Measurements from ENCODE around the gene TTC7B.

The TTC7B gene

DNA sequence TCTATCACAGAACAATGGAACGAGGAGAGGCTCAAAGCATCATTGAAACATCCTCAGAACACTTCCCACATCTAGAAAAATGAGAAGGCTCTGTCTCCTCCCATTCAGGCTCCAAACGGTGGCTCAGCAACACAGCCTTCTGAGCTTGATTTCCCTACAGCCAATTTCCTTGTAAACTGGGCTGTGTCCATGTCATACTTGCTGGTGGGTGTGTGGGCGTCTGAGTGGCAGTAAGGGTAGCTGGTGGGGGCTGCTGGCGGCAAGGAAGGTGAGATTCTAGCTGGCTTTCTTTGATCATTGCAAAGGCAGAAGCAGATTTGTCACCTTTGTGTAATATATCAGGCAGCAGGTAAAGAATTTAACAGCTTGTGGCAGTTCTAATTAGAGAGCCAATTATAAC, 255.7 kb downstream of the TTC7B start:
- Mint-ChIP-seq H3K36me3 (ENCODE audit: low read depth) (no peaks in the 10 kb centered on the region), H3K4me1 (ENCODE audit: low read depth) (no peaks in the 10 kb centered on the region), H3K9me3 (no peaks in the 10 kb centered on the region), H3K27ac (no peak overlapping the region), H3K4me3 (no peak overlapping the region), H3K27me3 (no peaks in the 10 kb centered on the region)
- no peak for DNase-seq

DNA sequence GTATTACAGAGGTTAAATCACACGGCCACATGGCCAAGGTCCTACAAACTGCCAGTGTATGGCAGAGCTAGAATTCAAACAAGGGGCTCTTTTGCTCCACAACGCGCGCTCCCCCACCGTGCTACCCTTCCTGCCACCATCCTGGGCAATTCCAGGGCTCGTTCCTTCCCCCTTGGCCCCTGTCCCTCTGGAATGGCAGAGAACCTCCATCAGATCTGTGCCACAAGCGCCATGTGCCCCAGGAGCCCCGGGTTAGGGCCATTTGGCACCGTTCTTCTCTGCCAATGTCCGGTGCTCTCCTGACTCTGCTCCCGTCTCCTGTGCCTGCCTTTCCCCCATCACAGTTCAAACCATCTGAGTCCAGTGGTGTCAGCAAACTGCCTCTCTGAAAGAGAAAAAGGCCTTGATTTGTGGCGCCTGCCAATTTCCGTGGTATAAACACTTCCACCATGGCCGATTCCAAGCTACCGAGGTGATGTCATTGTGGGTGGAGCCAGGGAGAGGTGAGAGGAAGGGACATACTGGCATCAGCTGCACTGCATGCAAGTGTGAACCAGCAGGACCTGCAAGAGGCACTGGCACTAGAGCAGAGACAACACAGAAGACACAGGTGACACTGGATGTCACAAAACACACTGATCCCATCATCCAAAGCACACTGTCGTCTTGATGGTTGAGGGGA, 256.3 kb downstream of the TTC7B start:
- Mint-ChIP-seq H3K9me3 (no peaks in the 10 kb centered on the region), H3K4me3 (no peak overlapping the region), H3K27ac (no peak overlapping the region), H3K4me1 (ENCODE audit: low read depth) (no peaks in the 10 kb centered on the region), H3K27me3 (no peaks in the 10 kb centered on the region), H3K36me3 (ENCODE audit: low read depth) (no peaks in the 10 kb centered on the region)
- DNase-seq: no peak

DNA sequence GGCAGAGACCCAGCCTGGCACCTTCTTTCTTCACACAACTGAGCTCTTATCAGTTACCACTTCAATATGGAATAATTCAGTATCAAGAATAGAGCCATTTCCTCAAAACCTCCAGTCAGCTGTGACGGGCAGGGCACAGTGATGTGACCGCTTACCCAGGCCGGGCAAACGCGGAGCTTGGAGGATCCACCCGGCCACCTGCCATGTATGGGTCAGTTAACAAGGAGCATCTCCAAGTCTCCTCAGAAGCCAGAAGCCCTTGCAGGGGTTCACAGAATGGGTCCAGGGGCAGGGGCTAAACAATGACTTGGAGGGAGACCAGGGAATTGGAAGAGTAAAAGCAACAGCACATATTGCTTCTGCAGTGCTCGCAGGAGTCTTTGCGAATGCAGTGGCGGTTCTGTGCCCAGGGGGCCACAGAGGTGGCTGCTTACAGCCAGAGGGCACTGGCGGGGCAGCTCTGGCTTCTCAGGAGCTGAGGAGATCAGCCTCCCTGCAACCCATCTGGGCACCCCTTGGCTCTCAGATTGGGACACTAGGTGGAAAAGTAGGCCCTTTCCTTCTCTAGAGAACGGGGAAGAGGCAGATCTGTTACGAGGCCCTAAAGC, 257.1 kb downstream of the TTC7B start:
- Mint-ChIP-seq H3K27ac (no peak overlapping the region), H3K36me3 (ENCODE audit: low read depth) (no peaks in the 10 kb centered on the region), H3K4me3 (no peak overlapping the region), H3K4me1 (ENCODE audit: low read depth) (no peaks in the 10 kb centered on the region), H3K27me3 (no peaks in the 10 kb centered on the region), H3K9me3 (no peaks in the 10 kb centered on the region)
- DNase-seq: no peak

DNA sequence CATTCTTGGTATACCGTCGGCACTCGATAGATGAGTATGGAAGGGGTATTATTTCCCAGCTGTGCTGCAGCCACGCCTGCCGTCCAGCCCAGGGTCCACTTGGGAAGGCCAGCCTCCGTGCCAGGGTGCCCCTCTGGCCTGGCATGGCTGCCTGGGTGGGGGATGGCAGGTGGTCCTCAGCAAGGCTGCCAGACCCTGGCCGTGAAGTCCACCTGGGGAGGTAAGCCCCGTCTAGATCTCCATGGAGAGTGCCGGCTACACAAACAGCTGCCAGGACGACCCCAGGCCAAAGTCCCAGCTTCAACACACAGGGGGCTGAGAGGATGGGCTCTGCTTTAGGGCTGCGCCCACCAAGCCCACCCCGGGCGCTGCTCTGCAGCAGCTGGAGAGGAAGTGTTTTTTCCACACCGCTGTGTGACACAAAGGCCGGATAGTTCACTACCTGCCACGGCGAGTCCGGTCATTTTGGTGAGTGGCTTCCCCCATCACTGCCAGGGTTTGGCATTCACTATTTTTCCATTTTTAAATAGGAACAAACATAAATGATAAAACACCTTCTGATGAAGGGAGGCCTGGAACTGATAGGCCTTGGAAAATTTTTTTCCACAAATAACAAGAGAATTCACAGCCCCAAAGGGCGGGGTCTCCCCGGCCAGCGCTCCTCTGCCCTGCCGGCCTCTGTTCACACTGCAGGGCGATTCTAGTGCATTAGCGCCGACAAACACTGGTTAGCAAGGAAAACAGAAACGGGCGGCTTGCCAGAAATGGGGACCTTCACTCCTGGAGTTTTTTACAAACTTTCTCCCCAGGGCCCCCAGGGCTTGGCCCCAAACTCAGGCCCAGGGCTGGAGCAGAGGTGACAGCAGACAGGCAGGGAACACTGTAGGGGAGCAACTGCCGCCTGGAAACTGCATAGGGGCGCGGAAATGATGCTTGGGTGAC, 257.9 kb downstream of the TTC7B start:
- DNase-seq: no peak
- H3K4me3 Mint-ChIP-seq: no peak overlapping the region
- H3K36me3 Mint-ChIP-seq (ENCODE audit: low read depth): no peaks in the 10 kb centered on the region
- H3K9me3 Mint-ChIP-seq: no peaks in the 10 kb centered on the region
- no peaks in the 10 kb centered on the region for H3K27me3 Mint-ChIP-seq
- H3K27ac Mint-ChIP-seq: no peak overlapping the region
- H3K4me1 Mint-ChIP-seq (ENCODE audit: low read depth): no peaks in the 10 kb centered on the region

GRCh38 chr14:90557516-90557915, 258.7 kb downstream of the TTC7B start:
- H3K36me3 Mint-ChIP-seq (ENCODE audit: low read depth): no peaks in the 10 kb centered on the region
- no peak overlapping the region for H3K4me3 Mint-ChIP-seq
- no peak for DNase-seq
- H3K4me1 Mint-ChIP-seq (ENCODE audit: low read depth): no peaks in the 10 kb centered on the region
- H3K9me3 Mint-ChIP-seq: no peaks in the 10 kb centered on the region
- H3K27ac Mint-ChIP-seq: no peak overlapping the region
- H3K27me3 Mint-ChIP-seq: no peaks in the 10 kb centered on the region

- Mint-ChIP-seq H3K4me3 (no peak overlapping the region), H3K36me3 (ENCODE audit: low read depth) (no peaks in the 10 kb centered on the region), H3K27ac (no peak overlapping the region), H3K4me1 (ENCODE audit: low read depth) (no peaks in the 10 kb centered on the region), H3K27me3 (no peaks in the 10 kb centered on the region), H3K9me3 (no peaks in the 10 kb centered on the region)
- DNase-seq: no peak
Measured at GRCh38 chr14:90556666-90557450, 259.4 kb downstream of the TTC7B start.

DNA sequence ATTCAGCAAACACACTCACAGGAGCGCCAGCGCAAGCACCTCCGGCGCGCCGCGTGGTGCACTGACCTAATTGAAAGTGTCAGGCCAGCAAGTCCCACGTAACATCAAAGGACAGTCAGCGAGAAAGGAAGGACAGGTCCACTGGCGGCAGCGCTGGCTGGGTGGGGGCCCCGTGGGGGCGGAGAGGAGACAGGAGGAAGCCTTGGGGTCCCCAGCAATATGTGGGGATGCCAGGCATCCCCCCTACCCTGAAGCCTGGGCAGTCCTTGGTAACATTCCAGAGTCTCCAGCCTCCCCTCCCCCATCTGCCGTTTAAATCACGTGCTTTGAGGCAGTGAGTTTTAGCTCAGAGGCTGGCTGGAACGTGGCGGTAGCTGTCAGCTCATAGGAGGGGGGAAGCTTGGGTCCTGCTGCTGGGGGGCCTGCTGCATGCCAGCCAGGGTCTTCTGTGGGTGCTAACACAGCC, 260.2 kb downstream of the TTC7B start:
- Mint-ChIP-seq H3K27me3 (no peaks in the 10 kb centered on the region), H3K9me3 (no peaks in the 10 kb centered on the region), H3K4me1 (ENCODE audit: low read depth) (no peaks in the 10 kb centered on the region), H3K36me3 (ENCODE audit: low read depth) (no peaks in the 10 kb centered on the region), H3K4me3 (no peak overlapping the region), H3K27ac (no peak overlapping the region)
- DNase-seq: no peak

DNA sequence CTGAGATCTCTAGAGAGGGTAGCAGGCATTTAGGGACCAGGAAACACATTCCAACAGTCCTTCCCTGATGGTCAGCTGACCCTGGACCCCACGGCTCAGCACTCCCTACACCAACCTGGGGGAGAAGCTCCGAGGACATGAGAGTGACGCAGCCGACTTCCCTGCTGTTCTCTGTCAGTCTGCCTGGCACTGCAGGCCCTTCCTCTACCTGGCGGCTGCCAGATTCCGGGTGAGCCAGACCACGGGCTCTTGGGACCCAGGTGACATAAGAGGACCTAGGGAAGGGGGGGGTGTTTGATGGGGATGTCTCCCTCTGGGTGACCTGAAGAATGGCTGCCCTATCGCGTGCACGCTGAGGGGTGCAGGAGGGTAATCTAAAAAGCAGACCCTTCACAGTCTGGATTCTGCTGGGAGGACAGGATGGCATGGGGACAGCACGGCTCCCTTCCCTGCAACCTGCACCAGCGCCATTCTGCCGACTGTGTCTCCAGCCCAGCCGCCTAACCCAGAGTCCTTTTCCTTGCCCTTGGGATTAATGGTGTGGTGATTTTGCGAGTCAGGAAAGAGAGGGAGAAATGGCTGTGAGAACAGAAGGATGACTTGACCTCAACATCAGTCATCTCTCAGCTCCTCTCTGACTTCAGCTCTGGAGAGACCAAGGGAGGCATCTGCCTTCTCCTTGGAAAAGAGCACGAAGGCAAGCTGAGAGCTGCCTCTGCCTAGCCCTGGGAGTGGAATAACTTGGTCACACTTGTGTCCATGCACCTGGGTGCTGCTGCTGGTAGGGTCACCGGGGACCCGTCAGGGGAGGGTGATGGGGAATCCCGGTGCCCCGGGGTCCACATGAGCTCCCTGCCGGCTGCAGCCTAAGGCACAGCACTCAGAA, 260.9 kb downstream of the TTC7B start:
- Mint-ChIP-seq H3K27ac (no peak overlapping the region), H3K9me3 (no peaks in the 10 kb centered on the region), H3K27me3 (no peaks in the 10 kb centered on the region), H3K4me1 (ENCODE audit: low read depth) (no peaks in the 10 kb centered on the region), H3K4me3 (no peak overlapping the region), H3K36me3 (ENCODE audit: low read depth) (no peaks in the 10 kb centered on the region)
- no peak for DNase-seq

GRCh38 chr14:90554341-90554740, 261.9 kb downstream of the TTC7B start:
- Mint-ChIP-seq H3K27ac (no peak overlapping the region), H3K9me3 (no peaks in the 10 kb centered on the region), H3K27me3 (no peaks in the 10 kb centered on the region), H3K36me3 (ENCODE audit: low read depth) (no peaks in the 10 kb centered on the region), H3K4me1 (ENCODE audit: low read depth) (no peaks in the 10 kb centered on the region), H3K4me3 (no peak overlapping the region)
- DNase-seq: no peak

DNA sequence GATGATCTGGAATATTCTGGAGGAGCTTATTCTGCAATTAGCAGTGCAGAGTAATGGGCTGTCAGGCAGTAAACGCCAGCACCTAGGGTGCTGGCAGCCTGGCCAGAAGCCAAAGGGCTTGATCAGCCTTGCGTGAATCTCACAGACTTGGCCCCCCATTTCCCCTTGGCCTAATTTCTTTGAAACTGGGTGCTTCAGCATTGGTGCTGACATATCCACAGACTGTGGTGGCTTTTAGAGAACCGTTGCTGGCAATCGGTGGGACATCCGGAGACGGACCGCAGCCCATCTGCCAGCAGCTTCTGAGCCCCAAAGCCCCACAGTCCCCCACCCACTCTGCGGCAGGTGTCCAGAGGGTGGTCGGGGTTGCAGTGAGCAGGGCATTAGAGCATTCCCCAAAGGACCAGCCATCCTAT, 262.3 kb downstream of the TTC7B start:
- Mint-ChIP-seq H3K4me3 (no peak overlapping the region), H3K27me3 (no peaks in the 10 kb centered on the region), H3K27ac (no peak overlapping the region), H3K36me3 (ENCODE audit: low read depth) (no peaks in the 10 kb centered on the region), H3K4me1 (ENCODE audit: low read depth) (no peaks in the 10 kb centered on the region), H3K9me3 (no peaks in the 10 kb centered on the region)
- no peak for DNase-seq

DNA sequence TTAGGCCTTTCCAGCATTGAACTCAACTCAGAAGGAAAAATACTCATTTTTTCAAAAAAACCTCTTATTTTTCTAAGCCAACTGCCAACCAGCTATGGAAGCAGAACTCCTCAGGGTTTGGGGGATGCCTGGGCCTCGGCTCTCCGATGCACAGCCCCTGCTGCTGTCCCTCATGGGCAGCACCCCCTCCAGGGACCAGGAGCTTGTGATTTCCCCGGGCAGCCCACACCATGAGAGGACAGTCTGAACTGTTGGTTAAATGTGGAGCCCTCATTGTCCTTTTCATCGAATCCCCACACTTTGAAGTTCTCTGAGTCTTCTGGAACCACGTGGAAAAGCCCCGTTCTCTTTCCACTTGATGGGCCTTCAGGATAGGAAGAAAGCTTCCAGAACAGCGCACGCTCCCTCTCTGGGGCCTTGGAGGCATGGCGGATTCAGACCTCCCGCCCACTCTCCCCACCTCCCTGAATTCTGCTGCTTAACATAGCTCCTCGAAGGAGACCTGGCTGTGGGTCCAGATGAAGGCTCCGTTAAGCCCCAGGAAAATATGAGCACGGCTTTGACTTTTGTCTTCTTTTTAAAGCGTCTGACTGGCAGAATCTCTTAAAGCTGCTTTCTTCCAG, 262.8 kb downstream of the TTC7B start:
- DNase-seq: no peak
- Mint-ChIP-seq H3K36me3 (ENCODE audit: low read depth) (no peaks in the 10 kb centered on the region), H3K4me3 (no peak overlapping the region), H3K27ac (no peak overlapping the region), H3K4me1 (ENCODE audit: low read depth) (no peaks in the 10 kb centered on the region), H3K27me3 (no peaks in the 10 kb centered on the region), H3K9me3 (no peaks in the 10 kb centered on the region)

GRCh38 chr14:90552465-90553297, 263.5 kb downstream of the TTC7B start:
- no peak for DNase-seq
- H3K27me3 Mint-ChIP-seq: no peaks in the 10 kb centered on the region
- H3K36me3 Mint-ChIP-seq (ENCODE audit: low read depth): no peaks in the 10 kb centered on the region
- no peak overlapping the region for H3K4me3 Mint-ChIP-seq
- no peaks in the 10 kb centered on the region for H3K4me1 Mint-ChIP-seq (ENCODE audit: low read depth)
- H3K9me3 Mint-ChIP-seq: no peaks in the 10 kb centered on the region
- H3K27ac Mint-ChIP-seq: no peak overlapping the region

All from activated T-cell treated with anti-CD3 and anti-CD28 coated beads, Interleukin-2, amount 50 U/mL, for 24 hours (primary cell).